ENCODE measurements around the gene DNAJB13.
"Not testable (repeated sequence)": the region's sequence is repeated elsewhere in the genome, so short reads cannot be mapped to it uniquely, and the experiment has no call there.

Gene DNAJB13

GRCh38 chr11:73921180-73921579, 29.6 kb upstream of the DNAJB13 start:
- no peak for TF ChIP-seq CTCF (IDR thresholded peaks at IDR 0.05; ENCODE audit: extremely low read depth, missing control alignments)
- DNase-seq (ENCODE audit: low spot score): no peak

- no peak for DNase-seq (ENCODE audit: low spot score)
- no peak for TF ChIP-seq CTCF (IDR thresholded peaks at IDR 0.05; ENCODE audit: extremely low read depth, missing control alignments)
These were observed 21.4 kb upstream of the DNAJB13 start for GRCh38 chr11:73929388-73929787.

GRCh38 chr11:73931039-73931645, 19.7 kb upstream of the DNAJB13 start:
- no peak for TF ChIP-seq CTCF (IDR thresholded peaks at IDR 0.05; ENCODE audit: extremely low read depth, missing control alignments)
- DNase-seq (ENCODE audit: low spot score): peak; percentile 52

GRCh38 chr11:73931951-73932350, 18.9 kb upstream of the DNAJB13 start:
- TF ChIP-seq CTCF (IDR thresholded peaks at IDR 0.05; ENCODE audit: extremely low read depth, missing control alignments): no peak
- no peak for DNase-seq (ENCODE audit: low spot score)

GRCh38 chr11:73932781-73933180, 18.0 kb upstream of the DNAJB13 start:
- no peak for TF ChIP-seq CTCF (IDR thresholded peaks at IDR 0.05; ENCODE audit: extremely low read depth, missing control alignments)
- DNase-seq (ENCODE audit: low spot score): no peak

- DNase-seq (ENCODE audit: low spot score): not testable (repeated sequence)
These were observed 14.8 kb upstream of the DNAJB13 start for GRCh38 chr11:73936047-73936446.

- no peak for TF ChIP-seq CTCF (IDR thresholded peaks at IDR 0.05; ENCODE audit: extremely low read depth, missing control alignments)
- DNase-seq (ENCODE audit: low spot score): no peak
These were observed 11.7 kb upstream of the DNAJB13 start for GRCh38 chr11:73939096-73939495.

GRCh38 chr11:73940801-73941570, 9.8 kb upstream of the DNAJB13 start:
- DNase-seq (ENCODE audit: low spot score): no peak
- TF ChIP-seq CTCF (IDR thresholded peaks at IDR 0.05; ENCODE audit: extremely low read depth, missing control alignments): no peak

Measured in GM20000 (cell line).